Hepatocyte (in vitro differentiated cells): ENCODE data around the gene CWC27. TPM values are rescaled to one million over a fixed set of nuclear protein-coding genes. Genes with fewer than 3 reads are reported as not detected.

ENCODE experiments used
- DNase-seq: peaks from one replicate; pipeline ENCODE4 v3.0.0-alpha.2; 2016; ENCODE audit warnings: low spot score
- H2AFZ ChIP-seq: fragments of 200-600 bp; sonication (generic); 2 replicates; pipeline ENCODE4 v1.6.0; 2016; ENCODE audit warnings: antibody characterized with exemption, mild to moderate bottlenecking
- H3K27ac ChIP-seq: fragments of 200-600 bp; sonication (generic); 2 replicates; pipeline ENCODE4 v1.5.1; 2016; ENCODE audit warnings: mild to moderate bottlenecking
- H3K27me3 ChIP-seq: fragments of 200-600 bp; sonication (generic); 2 replicates; pipeline ENCODE4 v1.6.1; 2016
- H3K36me3 ChIP-seq: fragments of 200-600 bp; sonication (generic); replicated peaks from 2 replicates; pipeline ENCODE4 v1.5.1; 2016; ENCODE audit warnings: low read depth; ENCODE audit not compliant: insufficient read depth
- H3K4me1 ChIP-seq: fragments of 200-600 bp; sonication (generic); 2 replicates; pipeline ENCODE4 v1.5.1; 2016; ENCODE audit warnings: mild to moderate bottlenecking, moderate library complexity; ENCODE audit not compliant: insufficient read depth
- H3K4me2 ChIP-seq: fragments of 200-600 bp; sonication (generic); 2 replicates; pipeline ENCODE4 v1.6.0; 2016
- H3K4me3 ChIP-seq: fragments of 200-600 bp; sonication (generic); 2 replicates; pipeline ENCODE4 v1.5.1; 2016; ENCODE audit warnings: mild to moderate bottlenecking
- H3K79me2 ChIP-seq: fragments of 200-600 bp; sonication (generic); 2 replicates; pipeline ENCODE4 v1.6.0; 2017; ENCODE audit warnings: mild to moderate bottlenecking
- H3K9me2 ChIP-seq: fragments of 200-600 bp; sonication (generic); replicated peaks from 2 replicates; pipeline ENCODE4 v1.6.0; 2017; ENCODE audit warnings: mild to moderate bottlenecking; ENCODE audit not compliant: insufficient read depth
- H3K9me3 ChIP-seq: fragments of 200-600 bp; sonication (generic); 2 replicates; pipeline ENCODE4 v1.5.1; 2016; ENCODE audit warnings: low read depth, mild to moderate bottlenecking
- H4K20me1 ChIP-seq: fragments of 200-600 bp; sonication (generic); 2 replicates; pipeline ENCODE4 v1.6.0; 2016; ENCODE audit warnings: mild to moderate bottlenecking; ENCODE audit not compliant: insufficient read depth, poor library complexity, severe bottlenecking
- CTCF ChIP-seq: fragments of 200-600 bp; sonication (generic); IDR thresholded peaks from 2 replicates; pipeline ENCODE4 v1.5.1; 2016; ENCODE audit warnings: antibody characterized with exemption, mild to moderate bottlenecking; ENCODE audit not compliant: poor library complexity
- EZH2 ChIP-seq: fragments of 200-600 bp; sonication (generic); IDR thresholded peaks from 2 replicates; pipeline ENCODE4 v1.6.1; 2016; ENCODE audit warnings: antibody characterized with exemption, mild to moderate bottlenecking, borderline replicate concordance
- EZH2phosphoT487 ChIP-seq: fragments of 200-600 bp; sonication (generic); IDR thresholded peaks from one replicate; pipeline ENCODE4 v1.6.1; 2018; ENCODE audit warnings: antibody characterized with exemption, mild to moderate bottlenecking, low read depth, moderate library complexity; ENCODE audit not compliant: unreplicated experiment, severe bottlenecking
- WGBS: methylation state at CpG from one replicate; pipeline ENCODE4 v1.1.6; 2016; ENCODE audit warnings: low lambda C conversion rate; ENCODE audit errors: missing lambda C conversion rate; 5-methylcytosine and 5-hydroxymethylcytosine counted together
- polyA plus RNA-seq: library from polyadenylated mRNA; unstranded; fragments of >200 nt; fragmentation: Nextera tagmentation; extraction: Ambion mirVana; gene quantifications from 2 replicates; pipeline ENCODE4 v1.2.1, GENCODE V29; 2016
- total RNA-seq: library from RNA; depleted of rRNA; stranded (reverse); fragments of >200 nt; gene quantifications from 2 replicates; pipeline ENCODE4 v1.2.3, GENCODE V29; 2014

CWC27 gene
- total and polyA plus RNA-seq, 2 experiments from 2014 or later = 15.8 to 32.5 TPM

- Histone ChIP-seq H3K36me3 (no peaks in the 10 kb centered on the region), H3K4me2 (no peak overlapping the region), H3K9me3 (no peaks in the 10 kb centered on the region), H3K4me3 (no peak overlapping the region), H3K27ac (no peak overlapping the region), H3K4me1 (no peaks in the 10 kb centered on the region), H2AFZ (no peak overlapping the region), H3K27me3 (no peaks in the 10 kb centered on the region), H3K9me2 (no peaks in the 10 kb centered on the region), H4K20me1 (no peaks in the 10 kb centered on the region), H3K79me2 (no peaks in the 10 kb centered on the region)
- TF ChIP-seq CTCF (no peak), EZH2 (no peak), EZH2phosphoT487 (no peak)
- DNase-seq = no peak
- 82% methylated on average over 1 of the region's 1 CpG for WGBS
Measured at GRCh38 chr5:65029178-65029577, 260.4 kb downstream of the CWC27 start.

- H3K4me1 ChIP-seq = peaks cover 6% of the 10 kb centered on the region
- H3K36me3 ChIP-seq = no peaks in the 10 kb centered on the region
- H3K9me2 ChIP-seq = no peaks in the 10 kb centered on the region
- no peaks in the 10 kb centered on the region for H3K27me3 ChIP-seq
- H3K27ac ChIP-seq = no peak overlapping the region
- no peaks in the 10 kb centered on the region for H3K9me3 ChIP-seq
- H3K4me3 ChIP-seq = no peak overlapping the region
- TF ChIP-seq EZH2phosphoT487 (no peak), EZH2 (no peak), CTCF (no peak)
- no peak for DNase-seq
- no peaks in the 10 kb centered on the region for H3K79me2 ChIP-seq
- H4K20me1 ChIP-seq = no peaks in the 10 kb centered on the region
- H2AFZ ChIP-seq = no peak overlapping the region
- H3K4me2 ChIP-seq = no peak overlapping the region
Measured at GRCh38 chr5:65030056-65030455, 261.3 kb downstream of the CWC27 start.

- DNase-seq = no peak
- no peaks in the 10 kb centered on the region for H4K20me1 ChIP-seq
- H3K4me3 ChIP-seq = no peak overlapping the region
- H3K9me3 ChIP-seq = no peaks in the 10 kb centered on the region
- H3K9me2 ChIP-seq = no peaks in the 10 kb centered on the region
- H3K4me1 ChIP-seq = peaks cover 13% of the 10 kb centered on the region
- no peaks in the 10 kb centered on the region for H3K36me3 ChIP-seq
- H3K79me2 ChIP-seq = no peaks in the 10 kb centered on the region
- H3K27ac ChIP-seq = no peak overlapping the region
- H2AFZ ChIP-seq = no peak overlapping the region
- WGBS = 94% methylated on average over 6 of the region's 6 CpGs
- no peak overlapping the region for H3K4me2 ChIP-seq
- H3K27me3 ChIP-seq = no peaks in the 10 kb centered on the region
- no peak for TF ChIP-seq CTCF
Measured at GRCh38 chr5:65032250-65032649, 263.5 kb downstream of the CWC27 start.

- H3K27ac ChIP-seq = peak overlapping the region; percentile 88
- no peaks in the 10 kb centered on the region for H3K9me2 ChIP-seq
- no peaks in the 10 kb centered on the region for H3K36me3 ChIP-seq
- TF ChIP-seq CTCF (no peak), EZH2 (no peak), EZH2phosphoT487 (no peak)
- H3K27me3 ChIP-seq = no peaks in the 10 kb centered on the region
- peak overlapping the region; percentile 98 for H2AFZ ChIP-seq
- H3K4me1 ChIP-seq = peaks cover 13% of the 10 kb centered on the region
- H3K79me2 ChIP-seq = no peaks in the 10 kb centered on the region
- H3K9me3 ChIP-seq = no peaks in the 10 kb centered on the region
- no peaks in the 10 kb centered on the region for H4K20me1 ChIP-seq
- DNase-seq = no peak
- no peak overlapping the region for H3K4me3 ChIP-seq
- peak overlapping the region; percentile 73 for H3K4me2 ChIP-seq
- 86% methylated on average over 9 of the region's 9 CpGs for WGBS
Measured at GRCh38 chr5:65034029-65034812, 265.5 kb downstream of the CWC27 start.
